ENCODE measurements around the gene FXYD5. TPM values are rescaled to one million over a fixed set of nuclear protein-coding genes. Genes with fewer than 3 reads are reported as not detected.

The FXYD5 gene
- total and polyA plus RNA-seq, 9 of the 15 experiments (the other 6 are each of a cell fraction or from before 2014, with no cell fraction given) = 104 to 537 (median 174) TPM

GRCh38 chr19:35167251-35168119 is 12.9 kb downstream of the FXYD5 start (continued):
- TF ChIP-seq CHD4 (IDR thresholded peaks at IDR 0.05; ENCODE audit: insufficient read depth, insufficient replicate concordance, low read depth, low read length, poor library complexity, severe bottlenecking) (no peak), ZNF551 (CRISPR knock-in tag; IDR thresholded peaks at IDR 0.05) (no peak), IFI16 (CRISPR knock-in tag; IDR thresholded peaks at IDR 0.05) (no peak), ZBTB17 (CRISPR knock-in tag; IDR thresholded peaks at IDR 0.05) (no peak), NFE2L1 (tag; IDR thresholded peaks at IDR 0.05; ENCODE audit: borderline replicate concordance, low read depth) (no peak), ZBTB43 (CRISPR knock-in tag; IDR thresholded peaks at IDR 0.05) (no peak), CCNT2 (IDR thresholded peaks at IDR 0.05; ENCODE audit: borderline replicate concordance, extremely low read depth, insufficient read length, low read depth, low read length) (no peak), ZBTB11 (CRISPR knock-in tag; IDR thresholded peaks at IDR 0.05) (peak in 1 of 3 experiments; percentile 53; a peak in 1 of 6 replicates), DMBX1 (CRISPR knock-in tag; IDR thresholded peaks at IDR 0.05; ENCODE audit: borderline replicate concordance) (0 out of 2 replicates have a peak, but pooled peaks have one; percentile 13), BCOR (IDR thresholded peaks at IDR 0.05) (peak; percentile 81), ZNF780A (CRISPR knock-in tag; IDR thresholded peaks at IDR 0.05) (no peak), SMARCA5 (IDR thresholded peaks at IDR 0.05) (0 out of 2 replicates have a peak, but pooled peaks have one; percentile 23), ZNF140 (CRISPR knock-in tag; IDR thresholded peaks at IDR 0.05) (no peak), KHSRP (IDR thresholded peaks at IDR 0.05) (no peak), ZNF766 (CRISPR knock-in tag; conservative IDR thresholded peaks at IDR 0.05) (0 out of 2 replicates have a peak, but pooled peaks have one; percentile 41), RCOR1 (IDR thresholded peaks at IDR 0.05; ENCODE audit: borderline replicate concordance in 1 of 2, low read depth in 2 of 2, low read length in 2 of 2) (no peak), PRMT5 (CRISPR knock-in tag; IDR thresholded peaks at IDR 0.05) (no peak), SNRNP70 (optimal IDR thresholded peaks at IDR 0.05; ENCODE audit: low read depth, low read length) (no peak), TAF1 (IDR thresholded peaks at IDR 0.05; ENCODE audit: control insufficient read depth, extremely low read depth, insufficient read depth, low read length, severe bottlenecking) (no peak), TRIM24 (IDR thresholded peaks at IDR 0.05) (no peak), PRPF4 (IDR thresholded peaks at IDR 0.05; ENCODE audit: insufficient read depth, low read depth, low read length, poor library complexity, severe bottlenecking) (no peak), SIRT6 (IDR thresholded peaks at IDR 0.05; ENCODE audit: low read depth, low read length) (no peak), SP1 (CRISPR knock-in tag; IDR thresholded peaks at IDR 0.05) (peak; percentile 22; the same call in 1 of the 2 replicates)
